Neural progenitor cell (in vitro differentiated cells): ENCODE measurements around the gene TTC3. TPM values are rescaled to one million over a fixed set of nuclear protein-coding genes. Genes with fewer than 3 reads are reported as not detected.
"Not testable (repeated sequence)": the region's sequence is repeated elsewhere in the genome, so short reads cannot be mapped to it uniquely, and the experiment has no call there.

ENCODE experiments used
- DNase-seq: peaks from one replicate; pipeline ENCODE4 v3.0.0-alpha.2; 2016; ENCODE audit warnings: low spot score
- H2AFZ ChIP-seq: fragments of 200-600 bp; sonication (generic); replicated peaks from 2 replicates; pipeline ENCODE4 v1.6.1; 2016; ENCODE audit warnings: antibody characterized with exemption
- H3F3A ChIP-seq: fragments of 200-600 bp; sonication (generic); 2 replicates; pipeline ENCODE4 v1.6.1; 2016; ENCODE audit warnings: antibody characterized with exemption, low read depth
- H3K27ac ChIP-seq: fragments of 200-600 bp; sonication (generic); 2 replicates; pipeline ENCODE4 v1.5.1; 2016; ENCODE audit warnings: mild to moderate bottlenecking
- H3K27me3 ChIP-seq: fragments of 200-600 bp; sonication (generic); 2 replicates; pipeline ENCODE4 v1.6.1; 2016; ENCODE audit warnings: mild to moderate bottlenecking, moderate library complexity
- H3K36me3 ChIP-seq: fragments of 200-600 bp; sonication (generic); 2 replicates; pipeline ENCODE4 v1.5.1; 2016
- H3K4me1 ChIP-seq: fragments of 200-600 bp; sonication (generic); 2 replicates; pipeline ENCODE4 v1.6.1; 2016; ENCODE audit warnings: mixed run types
- H3K4me2 ChIP-seq: fragments of 200-600 bp; sonication (generic); 2 replicates; pipeline ENCODE4 v1.6.1; 2016
- H3K4me3 ChIP-seq: fragments of 200-600 bp; sonication (generic); 2 replicates; pipeline ENCODE4 v1.5.1; 2016
- H3K79me2 ChIP-seq: fragments of 200-600 bp; sonication (generic); 2 replicates; pipeline ENCODE4 v1.6.1; 2016; ENCODE audit warnings: low read depth
- H3K9ac ChIP-seq: fragments of 200-600 bp; sonication (generic); 2 replicates; pipeline ENCODE4 v1.6.1; 2016
- H3K9me3 ChIP-seq: fragments of 200-600 bp; sonication (generic); 2 replicates; pipeline ENCODE4 v1.5.1; 2016; ENCODE audit warnings: low read depth
- H4K20me1 ChIP-seq: fragments of 200-600 bp; sonication (generic); 2 replicates; pipeline ENCODE4 v1.6.1; 2016; ENCODE audit warnings: low read depth
- H3K27ac Mint-ChIP-seq: 3 replicates; pipeline ENCODE4 v1.8.0; 2021; ENCODE audit warnings: mixed read lengths
- H3K27me3 Mint-ChIP-seq: 2 replicates; pipeline ENCODE4 v1.8.0; 2022; ENCODE audit warnings: low read depth, mild to moderate bottlenecking, inconsistent platforms, moderate library complexity, mixed read lengths; ENCODE audit not compliant: insufficient read depth
- H3K36me3 Mint-ChIP-seq: 3 replicates; pipeline ENCODE4 v1.8.0; 2021; ENCODE audit warnings: mixed read lengths
- H3K4me1 Mint-ChIP-seq: 3 replicates; pipeline ENCODE4 v1.8.0; 2021; ENCODE audit warnings: mixed read lengths
- H3K4me3 Mint-ChIP-seq: 3 replicates; pipeline ENCODE4 v1.8.0; 2021; ENCODE audit warnings: mild to moderate bottlenecking, moderate library complexity, mixed read lengths
- H3K9me3 Mint-ChIP-seq: 3 replicates; pipeline ENCODE4 v1.8.0; 2020; ENCODE audit warnings: mixed read lengths
- CTCF ChIP-seq: fragments of 200-600 bp; sonication (generic); IDR thresholded peaks from 2 replicates; pipeline ENCODE4 v1.5.1; 2017; ENCODE audit warnings: antibody characterized with exemption, mild to moderate bottlenecking
- EZH2 ChIP-seq: fragments of 200-600 bp; sonication (generic); IDR thresholded peaks from 2 replicates; pipeline ENCODE4 v1.6.1; 2017; ENCODE audit warnings: antibody characterized with exemption, mild to moderate bottlenecking, moderate library complexity
- EZH2phosphoT487 ChIP-seq: fragments of 200-600 bp; sonication (generic); IDR thresholded peaks from 2 replicates; pipeline ENCODE4 v1.6.1; 2017; ENCODE audit warnings: antibody characterized with exemption
- total RNA-seq: library from RNA; depleted of rRNA; stranded (reverse); fragments of >200 nt; gene quantifications from 2 replicates; pipeline ENCODE4 v1.2.3, GENCODE V29; 2015; ENCODE audit warnings: low replicate concordance

TTC3 gene
- total RNA-seq, 1 donor from 2014 or later, result 135 TPM

GRCh38 chr21:37045149-37045548 is 27.9 kb upstream of the TTC3 start:
- peaks cover 84% of the 10 kb centered on the region for H3K27me3 ChIP-seq
- Mint-ChIP-seq H3K4me3 (no peak overlapping the region), H3K27ac (no peak overlapping the region), H3K36me3 (no peaks in the 10 kb centered on the region), H3K4me1 (peaks cover 17% of the 10 kb centered on the region), H3K27me3 (peaks cover 9% of the 10 kb centered on the region), H3K9me3 (peaks cover 9% of the 10 kb centered on the region)
- TF ChIP-seq CTCF, result no peak
- TF ChIP-seq EZH2phosphoT487, result no peak
- TF ChIP-seq EZH2, result no peak
- H3K36me3 ChIP-seq, result no peaks in the 10 kb centered on the region
- peaks cover 23% of the 10 kb centered on the region for H3K4me1 ChIP-seq
- H3K4me3 ChIP-seq, result no peak overlapping the region
- no peaks in the 10 kb centered on the region for H3K79me2 ChIP-seq
- H3K9ac ChIP-seq, result no peak overlapping the region
- DNase-seq, result no peak
- H2AFZ ChIP-seq, result no peak overlapping the region
- H3K27ac ChIP-seq, result no peak overlapping the region
- H3F3A ChIP-seq, result peaks cover 4% of the 10 kb centered on the region
- H3K9me3 ChIP-seq, result no peaks in the 10 kb centered on the region
- H3K4me2 ChIP-seq, result no peak overlapping the region
- H4K20me1 ChIP-seq, result no peaks in the 10 kb centered on the region

GRCh38 chr21:37045556-37045955 is 27.5 kb upstream of the TTC3 start:
- no peaks in the 10 kb centered on the region for H3K9me3 ChIP-seq
- peaks cover 13% of the 10 kb centered on the region for H3K9me3 Mint-ChIP-seq
- H3K4me2 ChIP-seq, result no peak overlapping the region
- no peak overlapping the region for H2AFZ ChIP-seq
- peaks cover 84% of the 10 kb centered on the region for H3K27me3 ChIP-seq
- no peaks in the 10 kb centered on the region for H3K79me2 ChIP-seq
- no peak overlapping the region for H3K27ac ChIP-seq
- TF ChIP-seq CTCF (no peak), EZH2 (no peak), EZH2phosphoT487 (no peak)
- peaks cover 4% of the 10 kb centered on the region for H3F3A ChIP-seq
- H3K27ac Mint-ChIP-seq, result no peak overlapping the region
- DNase-seq, result no peak
- H3K9ac ChIP-seq, result no peak overlapping the region
- H3K4me1 Mint-ChIP-seq, result peaks cover 17% of the 10 kb centered on the region
- H3K4me1 ChIP-seq, result peaks cover 23% of the 10 kb centered on the region
- no peaks in the 10 kb centered on the region for H3K36me3 ChIP-seq
- H3K4me3 ChIP-seq, result no peak overlapping the region
- H3K27me3 Mint-ChIP-seq, result peaks cover 9% of the 10 kb centered on the region
- H4K20me1 ChIP-seq, result no peaks in the 10 kb centered on the region
- no peaks in the 10 kb centered on the region for H3K36me3 Mint-ChIP-seq
- H3K4me3 Mint-ChIP-seq, result no peak overlapping the region

GRCh38 chr21:37047079-37047478 is 26.0 kb upstream of the TTC3 start:
- Histone ChIP-seq H3K36me3 (no peaks in the 10 kb centered on the region), H4K20me1 (no peaks in the 10 kb centered on the region), H3K4me3 (no peak overlapping the region), H2AFZ (no peak overlapping the region), H3F3A (no peaks in the 10 kb centered on the region), H3K4me1 (peaks cover 16% of the 10 kb centered on the region), H3K9ac (no peak overlapping the region), H3K79me2 (no peaks in the 10 kb centered on the region), H3K4me2 (no peak overlapping the region), H3K27ac (no peak overlapping the region), H3K27me3 (peaks cover 80% of the 10 kb centered on the region), H3K9me3 (no peaks in the 10 kb centered on the region)
- H3K4me3 Mint-ChIP-seq, result no peak overlapping the region
- peaks cover 17% of the 10 kb centered on the region for H3K4me1 Mint-ChIP-seq
- H3K36me3 Mint-ChIP-seq, result no peaks in the 10 kb centered on the region
- no peak for DNase-seq
- H3K27ac Mint-ChIP-seq, result no peak overlapping the region
- H3K9me3 Mint-ChIP-seq, result peaks cover 16% of the 10 kb centered on the region
- peaks cover 9% of the 10 kb centered on the region for H3K27me3 Mint-ChIP-seq
- TF ChIP-seq CTCF, result no peak
- no peak for TF ChIP-seq EZH2
- no peak for TF ChIP-seq EZH2phosphoT487

GRCh38 chr21:37049741-37050140 is 23.3 kb upstream of the TTC3 start:
- Histone ChIP-seq H3K4me1 (peaks cover 14% of the 10 kb centered on the region), H3K27me3 (peaks cover 62% of the 10 kb centered on the region)
- not testable (repeated sequence) for H4K20me1 ChIP-seq, H3K79me2 ChIP-seq, H3K36me3 Mint-ChIP-seq, H2AFZ ChIP-seq, H3K36me3 ChIP-seq, H3K27ac ChIP-seq, DNase-seq, H3K9me3 ChIP-seq, H3F3A ChIP-seq, H3K27ac Mint-ChIP-seq, H3K4me3 Mint-ChIP-seq, H3K4me2 ChIP-seq, H3K9ac ChIP-seq, H3K4me3 ChIP-seq, H3K27me3 Mint-ChIP-seq
- Mint-ChIP-seq H3K9me3 (peaks cover 16% of the 10 kb centered on the region), H3K4me1 (peaks cover 11% of the 10 kb centered on the region)
